Measurements from ENCODE around the gene HPSE.

The HPSE gene

GRCh38 chr4:83272900-83273299, 61.7 kb downstream of the HPSE start:
- H3K4me1 ChIP-seq, result no peaks in the 10 kb centered on the region
- no peaks in the 10 kb centered on the region for H3K9me3 ChIP-seq
- no peak for TF ChIP-seq CTCF (IDR thresholded peaks at IDR 0.05; ENCODE audit: low read depth, low read length)
- DNase-seq, result no peak
- peaks cover 24% of the 10 kb centered on the region for H3K36me3 ChIP-seq
- H3K27me3 ChIP-seq, result no peaks in the 10 kb centered on the region
- H3K4me3 ChIP-seq (ENCODE audit: low read depth, low read length), result no peak overlapping the region

- H3K27me3 ChIP-seq, result no peaks in the 10 kb centered on the region
- no peak for TF ChIP-seq CTCF (IDR thresholded peaks at IDR 0.05; ENCODE audit: low read depth, low read length)
- H3K36me3 ChIP-seq, result peaks cover 21% of the 10 kb centered on the region
- no peaks in the 10 kb centered on the region for H3K4me1 ChIP-seq
- H3K4me3 ChIP-seq (ENCODE audit: low read depth, low read length), result no peak overlapping the region
- H3K9me3 ChIP-seq, result no peaks in the 10 kb centered on the region
- no peak for DNase-seq
Measured at GRCh38 chr4:83269256-83269655, 65.4 kb downstream of the HPSE start.

DNA sequence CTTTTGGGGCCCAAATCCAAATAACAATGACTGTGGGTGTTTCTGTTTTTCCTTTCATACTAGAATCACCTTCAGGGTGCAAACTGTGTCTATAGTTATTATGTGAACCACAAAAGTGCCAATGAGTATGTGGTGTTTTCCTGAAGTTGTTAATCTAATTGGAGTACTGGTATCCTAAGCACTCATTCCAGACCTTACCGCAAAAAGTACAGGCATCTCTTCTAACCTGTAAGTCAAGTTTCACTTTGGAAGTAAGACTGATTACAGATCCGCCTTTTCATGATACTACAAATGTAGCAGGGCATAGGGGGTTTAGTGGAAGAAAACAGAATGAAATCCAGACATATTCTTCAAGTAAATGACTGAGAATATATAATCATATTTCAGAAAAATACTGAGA, 66.2 kb downstream of the HPSE start:
- Histone ChIP-seq H3K36me3 (peaks cover 21% of the 10 kb centered on the region), H3K27me3 (no peaks in the 10 kb centered on the region), H3K9me3 (no peaks in the 10 kb centered on the region), H3K4me1 (no peaks in the 10 kb centered on the region), H3K4me3 (ENCODE audit: low read depth, low read length) (no peak overlapping the region)
- DNase-seq, result no peak
- no peak for TF ChIP-seq CTCF (IDR thresholded peaks at IDR 0.05; ENCODE audit: low read depth, low read length)

- Histone ChIP-seq H3K4me3 (ENCODE audit: low read depth, low read length) (no peak overlapping the region), H3K4me1 (no peaks in the 10 kb centered on the region), H3K36me3 (peaks cover 21% of the 10 kb centered on the region), H3K9me3 (no peaks in the 10 kb centered on the region), H3K27me3 (no peaks in the 10 kb centered on the region)
- no peak for TF ChIP-seq CTCF (IDR thresholded peaks at IDR 0.05; ENCODE audit: low read depth, low read length)
- DNase-seq, result no peak
Measured at GRCh38 chr4:83267830-83268475, 66.7 kb downstream of the HPSE start.

- no peak for DNase-seq
- Histone ChIP-seq H3K4me1 (no peaks in the 10 kb centered on the region), H3K27me3 (no peaks in the 10 kb centered on the region), H3K4me3 (ENCODE audit: low read depth, low read length) (no peak overlapping the region), H3K36me3 (peaks cover 21% of the 10 kb centered on the region), H3K9me3 (no peaks in the 10 kb centered on the region)
- TF ChIP-seq CTCF (IDR thresholded peaks at IDR 0.05; ENCODE audit: low read depth, low read length), result no peak
Measured at GRCh38 chr4:83267121-83267829, 67.4 kb downstream of the HPSE start.

GRCh38 chr4:83266689-83267088, 68.0 kb downstream of the HPSE start:
- no peak for DNase-seq
- Histone ChIP-seq H3K36me3 (peaks cover 19% of the 10 kb centered on the region), H3K27me3 (no peaks in the 10 kb centered on the region), H3K4me3 (ENCODE audit: low read depth, low read length) (no peak overlapping the region), H3K4me1 (no peaks in the 10 kb centered on the region), H3K9me3 (no peaks in the 10 kb centered on the region)
- no peak for TF ChIP-seq CTCF (IDR thresholded peaks at IDR 0.05; ENCODE audit: low read depth, low read length)

Data from BE2C (cell line).